H9 (cell line): ENCODE results near the gene PDGFB. TPM values are rescaled to one million over a fixed set of nuclear protein-coding genes. Genes with fewer than 3 reads are reported as not detected.

Experiments used
- DNase-seq: peaks from one replicate; pipeline ENCODE4 v3.0.0-alpha.2; 2017
- H2AFZ ChIP-seq: one replicate; pipeline ENCODE4 v1.6.1; 2013; ENCODE audit warnings: mild to moderate bottlenecking, low read length, control low read depth, moderate library complexity
- H2AK5ac ChIP-seq: 2 replicates; pipeline ENCODE4 v1.6.1; 2013; ENCODE audit warnings: low read length, control low read depth, mixed read lengths; ENCODE audit not compliant: insufficient read length
- H2BK120ac ChIP-seq: one replicate; pipeline ENCODE4 v1.6.1; 2013; ENCODE audit warnings: low read depth, mild to moderate bottlenecking, low read length, control low read depth, inconsistent platforms; ENCODE audit not compliant: poor library complexity, severe bottlenecking
- H2BK12ac ChIP-seq: 2 replicates; pipeline ENCODE4 v1.6.1; 2013; ENCODE audit warnings: low read length, control low read depth, mixed read lengths, low read depth; ENCODE audit not compliant: insufficient read length
- H2BK15ac ChIP-seq: 2 replicates; pipeline ENCODE4 v1.6.1; 2013; ENCODE audit warnings: low read depth, low read length, control low read depth
- H2BK20ac ChIP-seq: one replicate; pipeline ENCODE4 v1.6.1; 2013; ENCODE audit warnings: low read depth, mild to moderate bottlenecking, low read length, control low read depth, inconsistent platforms; ENCODE audit not compliant: poor library complexity, severe bottlenecking
- H2BK5ac ChIP-seq: 2 replicates; pipeline ENCODE4 v1.6.1; 2013; ENCODE audit warnings: low read length, control low read depth, mixed read lengths; ENCODE audit not compliant: insufficient read length
- H3K14ac ChIP-seq: 2 replicates; pipeline ENCODE4 v1.6.1; 2013; ENCODE audit warnings: low read length, control low read depth; ENCODE audit not compliant: insufficient read depth
- H3K18ac ChIP-seq: 2 replicates; pipeline ENCODE4 v1.6.1; 2013; ENCODE audit warnings: low read depth, mild to moderate bottlenecking, mixed read lengths, low read length, control low read depth; ENCODE audit not compliant: insufficient read length
- H3K23ac ChIP-seq: 2 replicates; pipeline ENCODE4 v1.6.1; 2013; ENCODE audit warnings: low read length, control low read depth, mixed read lengths, low read depth; ENCODE audit not compliant: insufficient read length
- H3K23me2 ChIP-seq: 2 replicates; pipeline ENCODE4 v1.6.1; 2013; ENCODE audit warnings: low read depth, mild to moderate bottlenecking, mixed read lengths, low read length, control low read depth; ENCODE audit not compliant: insufficient read length, poor library complexity, severe bottlenecking
- H3K27ac ChIP-seq: 2 replicates; pipeline ENCODE4 v1.5.1; 2013; ENCODE audit warnings: low read length, control low read depth, mixed read lengths, low read depth; ENCODE audit not compliant: insufficient read length
- H3K27me3 ChIP-seq: 2 replicates; pipeline ENCODE4 v1.6.1; 2013; ENCODE audit warnings: low read length, control low read depth, inconsistent platforms; ENCODE audit not compliant: insufficient read depth
- H3K4ac ChIP-seq: 2 replicates; pipeline ENCODE4 v1.6.1; 2013; ENCODE audit warnings: low read depth, mild to moderate bottlenecking, control low read depth, inconsistent platforms, low read length, moderate library complexity
- H3K4me1 ChIP-seq: 2 replicates; pipeline ENCODE4 v1.6.1; 2013; ENCODE audit warnings: low read length, control low read depth, inconsistent platforms; ENCODE audit not compliant: insufficient read depth
- H3K4me2 ChIP-seq: 2 replicates; pipeline ENCODE4 v1.6.1; 2013; ENCODE audit warnings: low read length, control low read depth, mixed read lengths; ENCODE audit not compliant: insufficient read length, insufficient read depth
- H3K56ac ChIP-seq: 2 replicates; pipeline ENCODE4 v1.6.1; 2013; ENCODE audit warnings: low read depth, mild to moderate bottlenecking, mixed read lengths, low read length, control low read depth; ENCODE audit not compliant: insufficient read length
- H3K79me1 ChIP-seq: 2 replicates; pipeline ENCODE4 v1.6.1; 2013; ENCODE audit warnings: low read depth, mild to moderate bottlenecking, moderate library complexity, low read length, control low read depth, inconsistent platforms; ENCODE audit not compliant: insufficient read depth, poor library complexity, severe bottlenecking
- H3K79me2 ChIP-seq: 2 replicates; pipeline ENCODE4 v1.6.1; 2013; ENCODE audit warnings: low read length, control low read depth, inconsistent platforms; ENCODE audit not compliant: insufficient read depth
- H3K9ac ChIP-seq: 2 replicates; pipeline ENCODE4 v1.6.1; 2013; ENCODE audit warnings: low read length, control low read depth, mixed read lengths; ENCODE audit not compliant: insufficient read length; ENCODE audit errors: extremely low read depth
- H3K9me3 ChIP-seq: one replicate; pipeline ENCODE4 v1.6.1; 2013; ENCODE audit warnings: low read depth, low read length, inconsistent platforms; ENCODE audit not compliant: control insufficient read depth
- H3T11ph ChIP-seq: one replicate; pipeline ENCODE4 v1.6.1; 2013; ENCODE audit warnings: mild to moderate bottlenecking, low read length, control low read depth, inconsistent platforms
- H4K20me1 ChIP-seq: one replicate; pipeline ENCODE4 v1.6.1; 2013; ENCODE audit not compliant: control insufficient read depth, insufficient read length, insufficient read depth
- H4K5ac ChIP-seq: 2 replicates; pipeline ENCODE4 v1.6.1; 2013; ENCODE audit warnings: low read depth, mild to moderate bottlenecking, mixed read lengths, low read length, control low read depth; ENCODE audit not compliant: insufficient read length
- H4K8ac ChIP-seq: replicated peaks from 2 replicates; pipeline ENCODE4 v1.6.1; 2013; ENCODE audit warnings: low read length, control low read depth, mixed read lengths, low read depth; ENCODE audit not compliant: insufficient read length
- H4K91ac ChIP-seq: 2 replicates; pipeline ENCODE4 v1.6.1; 2013; ENCODE audit warnings: low read depth, mild to moderate bottlenecking, moderate library complexity, mixed read lengths, low read length, control low read depth; ENCODE audit not compliant: insufficient read length
- H3K27ac Mint-ChIP-seq, 3 experiments: 2 replicates in 2 of 3; 3 replicates in 1 of 3; pipeline ENCODE4 v1.8.0; 2020 to 2021; ENCODE audit warnings: mixed read lengths in 3 of 3, mild to moderate bottlenecking in 1 of 3, moderate library complexity in 1 of 3
- H3K27me3 Mint-ChIP-seq: 2 replicates; pipeline ENCODE4 v1.8.0; 2021; ENCODE audit warnings: low read depth, mild to moderate bottlenecking, moderate library complexity, mixed read lengths
- H3K36me3 Mint-ChIP-seq, 3 experiments: 2 replicates in 2 of 3; 3 replicates in 1 of 3; pipeline ENCODE4 v1.8.0; 2020 to 2021; ENCODE audit warnings: low read depth in 3 of 3, mixed read lengths in 3 of 3; ENCODE audit not compliant: insufficient read depth in 1 of 3
- H3K4me1 Mint-ChIP-seq, 2 experiments: 2 replicates each; pipeline ENCODE4 v1.8.0; 2020; ENCODE audit warnings: mixed read lengths in 2 of 2
- H3K4me3 Mint-ChIP-seq, 2 experiments: 2 replicates in 1 of 2; 3 replicates in 1 of 2; pipeline ENCODE4 v1.8.0; 2020 to 2021; ENCODE audit warnings: mild to moderate bottlenecking in 2 of 2, mixed read lengths in 2 of 2, moderate library complexity in 1 of 2
- H3K9me3 Mint-ChIP-seq, 2 experiments: 2 replicates in 1 of 2; 3 replicates in 1 of 2; pipeline ENCODE4 v1.8.0; 2020; ENCODE audit warnings: mild to moderate bottlenecking in 2 of 2, mixed read lengths in 2 of 2, moderate library complexity in 1 of 2
- WGBS: extraction: QIAGEN DNeasy Blood & Tissue Kit; methylation state at CpG from one replicate; pipeline ENCODE4 v1.1.7; 2013; ENCODE audit warnings: missing lambda C conversion rate, low lambda C conversion rate, mixed read lengths; ENCODE audit not compliant: insufficient read length; ENCODE audit errors: extremely low coverage; 5-methylcytosine and 5-hydroxymethylcytosine counted together
- total RNA-seq: library from RNA; stranded (reverse); gene quantifications from 2 replicates; pipeline ENCODE4 v1.2.1, GENCODE V29; 2021
- TF ChIP-seq, protein P1 (sequence below): fragments of 200-600 bp; sonication (generic); conservative IDR thresholded peaks from 3 replicates; pipeline ENCODE4 v1.8.0; 2021; ENCODE audit warnings: antibody characterized with exemption, mild to moderate bottlenecking

Gene PDGFB
- total RNA-seq, 1 experiment from 2014 or later: 6.1 TPM

DNA sequence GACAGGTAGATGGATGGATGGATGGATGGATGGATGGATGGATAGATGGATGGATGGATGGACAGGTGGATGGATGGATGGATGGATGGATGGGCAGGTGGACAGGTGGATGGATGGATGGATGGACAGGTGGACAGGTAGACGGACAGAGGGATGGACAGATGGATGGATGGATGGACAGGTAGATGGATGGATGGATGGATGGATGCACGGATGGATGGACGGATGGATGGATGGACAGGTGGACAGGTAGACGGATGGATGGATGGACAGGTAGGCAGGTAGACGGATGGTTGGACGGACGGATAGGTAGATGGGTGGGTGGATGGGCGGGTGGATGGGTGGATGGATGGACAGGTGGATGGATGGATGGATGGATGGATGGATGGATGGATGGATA lies 24.3 kb downstream of the PDGFB start:
- Histone ChIP-seq H4K20me1 (no peaks in the 10 kb centered on the region), H3K14ac (no peak overlapping the region), H2BK12ac (no peak overlapping the region), H2BK20ac (no peak overlapping the region), H2BK120ac (no peak overlapping the region), H3K23ac (no peak overlapping the region), H2AFZ (no peak overlapping the region), H3T11ph (no peak overlapping the region), H2BK15ac (no peak overlapping the region), H3K4me2 (no peak overlapping the region), H3K27ac (no peak overlapping the region), H3K18ac (no peak overlapping the region), H3K9ac (no peak overlapping the region), H3K23me2 (no peaks in the 10 kb centered on the region), H3K27me3 (no peaks in the 10 kb centered on the region), H2BK5ac (no peak overlapping the region), H3K79me2 (no peaks in the 10 kb centered on the region), H4K5ac (no peak overlapping the region), H2AK5ac (no peak overlapping the region), H3K9me3 (no peaks in the 10 kb centered on the region), H3K79me1 (no peaks in the 10 kb centered on the region), H3K4ac (no peak overlapping the region), H3K4me1 (peaks cover 5% of the 10 kb centered on the region; the same call in 1 of the 2 replicates), H3K56ac (no peak overlapping the region), H4K91ac (no peak overlapping the region), H4K8ac (no peak overlapping the region)
- peaks cover 15 to 17% of the 10 kb centered on the region in 2 experiments for H3K9me3 Mint-ChIP-seq
- TF ChIP-seq, protein P1, sequence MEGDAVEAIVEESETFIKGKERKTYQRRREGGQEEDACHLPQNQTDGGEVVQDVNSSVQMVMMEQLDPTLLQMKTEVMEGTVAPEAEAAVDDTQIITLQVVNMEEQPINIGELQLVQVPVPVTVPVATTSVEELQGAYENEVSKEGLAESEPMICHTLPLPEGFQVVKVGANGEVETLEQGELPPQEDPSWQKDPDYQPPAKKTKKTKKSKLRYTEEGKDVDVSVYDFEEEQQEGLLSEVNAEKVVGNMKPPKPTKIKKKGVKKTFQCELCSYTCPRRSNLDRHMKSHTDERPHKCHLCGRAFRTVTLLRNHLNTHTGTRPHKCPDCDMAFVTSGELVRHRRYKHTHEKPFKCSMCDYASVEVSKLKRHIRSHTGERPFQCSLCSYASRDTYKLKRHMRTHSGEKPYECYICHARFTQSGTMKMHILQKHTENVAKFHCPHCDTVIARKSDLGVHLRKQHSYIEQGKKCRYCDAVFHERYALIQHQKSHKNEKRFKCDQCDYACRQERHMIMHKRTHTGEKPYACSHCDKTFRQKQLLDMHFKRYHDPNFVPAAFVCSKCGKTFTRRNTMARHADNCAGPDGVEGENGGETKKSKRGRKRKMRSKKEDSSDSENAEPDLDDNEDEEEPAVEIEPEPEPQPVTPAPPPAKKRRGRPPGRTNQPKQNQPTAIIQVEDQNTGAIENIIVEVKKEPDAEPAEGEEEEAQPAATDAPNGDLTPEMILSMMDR: no peak
- no peak overlapping the region for H3K4me3 Mint-ChIP-seq
- WGBS: no CpG with 5 or more reads among the region's 8 CpGs
- no peak for DNase-seq
- peaks cover 13 to 16% of the 10 kb centered on the region in 2 experiments for H3K4me1 Mint-ChIP-seq
- H3K36me3 Mint-ChIP-seq: peaks cover 6 to 18% (median 11%) of the 10 kb centered on the region in 3 experiments; a peak in 6 of 7 replicates
- peaks cover 1% of the 10 kb centered on the region for H3K27me3 Mint-ChIP-seq
- no peak overlapping the region for H3K27ac Mint-ChIP-seq
